Omental fat pad (tissue), 4 donors: ENCODE results near the gene ENPP4. TPM values are rescaled to one million over a fixed set of nuclear protein-coding genes. Genes with fewer than 3 reads are reported as not detected.
A peak's percentile ranks its signal among the peaks of the same experiment; 100 is the strongest.

Experiments
- ATAC-seq: fragments of 150-250 bp; one replicate; pipeline ENCODE4 v1.9.1; 2016; ENCODE audit warnings: mild to moderate bottlenecking, moderate library complexity; ENCODE audit not compliant: low FRiP score
- DNase-seq: peaks from one replicate; pipeline ENCODE4 v3.0.0-alpha.2; 2019; ENCODE audit warnings: low spot score
- total RNA-seq, 4 donors: library from RNA; depleted of rRNA; stranded (reverse); fragments of >200 nt; gene quantifications; one replicate each; pipeline ENCODE4 v1.1.0, GENCODE V29; 2016
- TF ChIP-seq, protein P1 (sequence below), 3 donors: fragments of 450-650 bp; IDR thresholded peaks; one replicate each; pipeline ENCODE4 v1.5.1; 2016 to 2017; ENCODE audit warnings: antibody characterized with exemption in 3 of 3, mild to moderate bottlenecking in 3 of 3, moderate library complexity in 2 of 3

The ENPP4 gene
- total RNA-seq, 4 donors from 2014 or later, result 16.8 to 27.3 (median 21.8) TPM

DNA sequence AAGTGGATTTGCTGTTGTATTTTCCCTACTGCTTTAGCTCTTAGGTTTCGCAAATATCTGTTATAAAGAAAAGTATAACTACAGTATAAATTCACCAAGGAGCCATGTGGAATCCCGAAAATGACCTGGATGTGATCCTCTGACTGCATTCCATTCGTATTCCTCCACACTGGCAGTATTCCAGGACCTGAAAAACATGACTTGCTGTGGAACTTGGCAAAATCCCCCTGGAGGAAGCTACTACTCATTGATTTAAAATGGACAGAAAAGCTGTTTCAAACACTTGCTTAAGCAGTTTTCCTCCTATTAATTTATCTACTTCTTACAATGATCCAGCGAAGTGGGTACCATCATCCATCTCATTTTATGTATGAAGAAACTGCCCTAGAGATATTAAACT, 54.3 kb downstream of the ENPP4 start:
- DNase-seq (no peak), ATAC-seq (peak; percentile 74)
- TF ChIP-seq, protein P1, sequence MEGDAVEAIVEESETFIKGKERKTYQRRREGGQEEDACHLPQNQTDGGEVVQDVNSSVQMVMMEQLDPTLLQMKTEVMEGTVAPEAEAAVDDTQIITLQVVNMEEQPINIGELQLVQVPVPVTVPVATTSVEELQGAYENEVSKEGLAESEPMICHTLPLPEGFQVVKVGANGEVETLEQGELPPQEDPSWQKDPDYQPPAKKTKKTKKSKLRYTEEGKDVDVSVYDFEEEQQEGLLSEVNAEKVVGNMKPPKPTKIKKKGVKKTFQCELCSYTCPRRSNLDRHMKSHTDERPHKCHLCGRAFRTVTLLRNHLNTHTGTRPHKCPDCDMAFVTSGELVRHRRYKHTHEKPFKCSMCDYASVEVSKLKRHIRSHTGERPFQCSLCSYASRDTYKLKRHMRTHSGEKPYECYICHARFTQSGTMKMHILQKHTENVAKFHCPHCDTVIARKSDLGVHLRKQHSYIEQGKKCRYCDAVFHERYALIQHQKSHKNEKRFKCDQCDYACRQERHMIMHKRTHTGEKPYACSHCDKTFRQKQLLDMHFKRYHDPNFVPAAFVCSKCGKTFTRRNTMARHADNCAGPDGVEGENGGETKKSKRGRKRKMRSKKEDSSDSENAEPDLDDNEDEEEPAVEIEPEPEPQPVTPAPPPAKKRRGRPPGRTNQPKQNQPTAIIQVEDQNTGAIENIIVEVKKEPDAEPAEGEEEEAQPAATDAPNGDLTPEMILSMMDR (IDR thresholded peaks at IDR 0.05), result no peak

DNA sequence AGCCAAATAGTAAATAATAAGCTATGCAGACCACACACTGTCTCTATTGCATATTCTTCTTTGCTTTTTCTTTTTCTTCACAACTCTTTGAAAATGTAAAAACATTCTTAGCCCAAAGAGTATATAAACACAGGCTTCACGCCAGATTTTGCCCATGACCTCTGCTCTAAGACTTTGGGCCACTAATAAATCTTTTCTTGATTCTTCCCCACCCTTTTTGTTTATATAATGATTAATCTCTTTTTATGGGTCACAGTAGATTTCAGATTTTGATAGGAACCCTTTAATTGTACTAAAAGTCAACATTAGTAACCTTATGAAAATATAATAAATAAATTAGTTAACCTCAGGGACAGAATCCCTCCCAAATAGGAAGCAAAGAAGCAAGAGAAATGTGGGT, 56.8 kb downstream of the ENPP4 start:
- DNase-seq (no peak), ATAC-seq (no peak)
- TF ChIP-seq, protein P1 (IDR thresholded peaks at IDR 0.05), result no peak

DNA sequence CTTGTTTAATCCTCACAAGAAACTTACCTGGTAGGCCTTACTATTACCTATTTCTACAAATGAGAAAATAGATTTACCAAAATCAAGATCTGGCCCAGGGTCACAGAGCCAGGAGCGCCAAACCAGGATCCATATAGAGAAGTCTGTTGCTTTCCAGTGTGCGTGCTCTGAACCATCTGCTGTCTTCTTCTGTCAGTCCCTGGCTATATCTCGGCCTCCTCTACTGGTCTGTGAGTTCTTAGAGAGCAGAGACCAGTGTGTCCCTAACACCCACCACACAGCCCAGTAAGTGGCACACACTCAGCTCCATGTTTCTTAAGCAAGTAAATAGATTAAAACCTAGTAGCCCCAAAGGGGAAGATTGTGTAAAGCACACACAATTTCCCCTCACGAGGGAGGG, 59.9 kb downstream of the ENPP4 start:
- TF ChIP-seq, protein P1 (IDR thresholded peaks at IDR 0.05), result no peak
- ATAC-seq, result no peak
- no peak for DNase-seq

DNA sequence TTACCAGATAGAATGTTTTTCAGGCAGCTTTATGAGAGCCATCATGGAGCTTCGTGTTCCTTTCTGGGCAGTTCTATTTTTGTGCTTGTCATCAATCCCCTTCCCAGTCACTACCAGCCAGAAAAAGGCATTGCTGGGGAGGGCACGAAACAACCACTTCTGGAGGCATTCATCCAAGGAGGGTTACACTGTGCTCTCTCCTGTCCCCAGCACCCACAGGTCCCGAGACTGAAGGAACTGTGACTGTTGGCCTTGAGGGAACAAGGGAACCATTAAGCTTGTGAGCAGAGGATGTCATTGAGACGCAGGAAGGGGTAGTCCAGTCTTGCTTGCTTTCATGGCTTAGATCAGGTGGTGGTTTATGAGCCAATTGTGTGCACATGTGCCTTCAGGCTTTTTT, 61.1 kb downstream of the ENPP4 start:
- ATAC-seq, result no peak
- TF ChIP-seq, protein P1 (IDR thresholded peaks at IDR 0.05), result no peak
- DNase-seq, result no peak

DNA sequence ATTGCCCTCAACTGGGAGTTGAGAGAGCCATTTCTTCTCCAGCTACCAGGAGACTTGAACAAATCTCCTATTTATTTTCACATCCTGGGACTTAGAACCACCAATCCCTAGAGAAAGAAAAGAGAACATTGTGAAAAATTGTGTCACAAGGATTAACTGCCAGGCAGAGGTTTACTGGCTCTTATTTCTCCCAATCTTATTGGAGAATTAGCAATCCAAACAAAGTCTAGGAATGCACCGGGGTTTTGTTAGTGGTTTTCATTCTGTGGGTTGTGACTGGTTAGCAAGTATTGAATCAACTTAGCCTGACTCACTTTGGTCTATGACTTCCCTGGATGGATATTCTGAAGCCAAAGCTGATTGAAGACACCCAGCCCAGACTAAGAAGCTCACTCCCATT, 62.2 kb downstream of the ENPP4 start:
- TF ChIP-seq, protein P1 (IDR thresholded peaks at IDR 0.05), result no peak
- ATAC-seq, result no peak
- no peak for DNase-seq

Other genes starting within 250 kb of the ENPP4 start
- 10 to 100 TPM in 3 of 4 donors, 1 to 10 TPM in 1; 9.4 to 56.0 (median 21.5) TPM for gene CLIC5, start 114.1 kb upstream of the ENPP4 start, total RNA-seq
- gene ENPP5, start 41.0 kb downstream of the ENPP4 start, total RNA-seq, result 1 to 10 TPM in 3 of 4 donors, under 1 TPM in 1; 0.32 to 8.6 (median 1.7) TPM